Measurements from ENCODE around the gene BPIFA2.
"Not testable (repeated sequence)": the region's sequence is repeated elsewhere in the genome, so short reads cannot be mapped to it uniquely, and the experiment has no call there.

The BPIFA2 gene, protein sequence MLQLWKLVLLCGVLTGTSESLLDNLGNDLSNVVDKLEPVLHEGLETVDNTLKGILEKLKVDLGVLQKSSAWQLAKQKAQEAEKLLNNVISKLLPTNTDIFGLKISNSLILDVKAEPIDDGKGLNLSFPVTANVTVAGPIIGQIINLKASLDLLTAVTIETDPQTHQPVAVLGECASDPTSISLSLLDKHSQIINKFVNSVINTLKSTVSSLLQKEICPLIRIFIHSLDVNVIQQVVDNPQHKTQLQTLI

DNA sequence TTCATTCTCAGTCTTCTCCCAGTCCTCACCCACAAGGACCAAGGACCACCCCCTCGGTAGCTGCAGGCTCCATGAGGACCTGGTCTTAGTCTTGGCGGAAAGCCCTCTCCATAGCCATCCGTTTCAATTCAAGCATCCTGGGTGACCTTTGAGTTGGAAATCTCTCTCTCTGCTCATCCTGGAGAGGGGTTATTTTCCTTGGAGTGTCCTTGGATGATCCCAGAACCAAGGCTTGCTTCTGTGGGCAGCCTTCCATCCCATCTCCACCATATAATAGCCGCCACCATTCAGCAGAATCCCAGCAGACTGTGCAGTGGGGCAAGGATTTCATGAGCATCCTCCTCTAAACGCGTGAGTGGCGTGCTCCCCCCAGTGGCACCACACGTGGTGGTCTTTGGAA, at the start of gene BPIFA2:
TSS of gene BPIFA2 (plus strand) at position 301 of the 400 bp plus-strand sequence. CDS start 987 bp downstream, outside the sequence.
- no peak for DNase-seq (ENCODE audit: low spot score)

DNA sequence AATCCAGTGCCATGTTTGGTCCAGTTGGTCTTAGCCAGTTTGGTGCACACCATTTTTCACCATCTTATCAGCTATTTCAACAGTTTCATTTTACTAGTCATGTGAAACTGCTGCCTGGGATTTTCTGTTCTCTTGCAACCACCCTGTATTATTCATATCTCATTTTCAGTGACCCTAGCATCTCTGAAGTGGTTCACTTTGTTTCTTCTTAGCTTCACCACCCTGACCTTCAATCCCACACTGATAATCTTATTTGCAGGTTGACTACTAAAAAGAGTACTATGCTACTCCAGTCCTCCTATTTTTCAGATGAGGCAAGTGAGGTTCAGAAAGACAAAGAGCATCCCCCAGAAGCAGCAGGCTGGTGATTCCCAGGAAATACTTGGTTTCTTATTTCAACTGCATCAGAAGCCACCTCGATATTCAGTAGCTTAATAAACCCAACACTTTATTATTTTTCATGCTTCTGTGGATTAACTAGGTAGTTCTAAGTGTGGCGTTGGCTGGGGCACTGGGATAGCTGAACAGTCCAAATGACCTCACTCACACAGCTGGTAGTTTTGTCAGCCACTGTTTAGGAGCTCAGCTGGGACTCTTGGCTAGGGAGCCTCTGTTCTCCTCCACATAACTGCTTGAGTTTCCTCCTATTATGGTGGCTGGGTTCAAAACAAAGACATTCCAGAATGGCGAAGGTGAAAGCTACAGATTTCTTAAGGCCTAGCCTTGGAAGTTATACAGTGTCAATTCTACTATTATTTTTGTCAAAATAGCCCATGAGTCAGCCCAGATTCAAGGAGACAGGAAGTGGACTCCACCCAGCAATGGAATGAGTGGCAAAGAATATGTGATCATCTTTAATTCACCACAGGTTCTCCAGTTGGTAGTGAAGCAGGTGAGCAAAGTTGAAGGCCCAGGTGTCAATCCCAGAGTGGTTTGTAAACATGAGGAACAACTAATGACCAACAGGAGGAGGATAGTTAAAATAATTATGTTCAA, 47.9 kb upstream of the BPIFA2 start:
- no peak for DNase-seq (ENCODE audit: low spot score)

DNA sequence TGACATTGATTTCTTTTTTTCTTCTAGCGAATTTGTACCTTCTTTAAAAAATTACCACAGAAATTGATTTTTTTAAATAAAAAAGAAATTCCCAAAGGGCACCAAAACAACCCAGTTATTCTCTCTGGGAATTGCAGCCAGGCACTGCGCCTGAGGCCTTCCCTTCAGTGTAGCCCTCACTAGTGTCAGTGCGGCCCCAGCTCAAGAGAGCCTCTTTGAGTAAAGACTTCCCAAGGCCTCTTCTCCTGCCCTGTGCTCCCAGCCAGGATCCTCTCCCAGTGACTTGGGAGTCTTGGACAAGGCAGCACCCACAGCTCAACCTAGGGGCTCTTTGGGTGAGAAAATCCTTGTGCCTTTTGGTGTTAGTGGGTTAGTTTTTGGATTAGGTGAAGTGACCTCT, 47.0 kb upstream of the BPIFA2 start:
- DNase-seq (ENCODE audit: low spot score), result no peak

DNA sequence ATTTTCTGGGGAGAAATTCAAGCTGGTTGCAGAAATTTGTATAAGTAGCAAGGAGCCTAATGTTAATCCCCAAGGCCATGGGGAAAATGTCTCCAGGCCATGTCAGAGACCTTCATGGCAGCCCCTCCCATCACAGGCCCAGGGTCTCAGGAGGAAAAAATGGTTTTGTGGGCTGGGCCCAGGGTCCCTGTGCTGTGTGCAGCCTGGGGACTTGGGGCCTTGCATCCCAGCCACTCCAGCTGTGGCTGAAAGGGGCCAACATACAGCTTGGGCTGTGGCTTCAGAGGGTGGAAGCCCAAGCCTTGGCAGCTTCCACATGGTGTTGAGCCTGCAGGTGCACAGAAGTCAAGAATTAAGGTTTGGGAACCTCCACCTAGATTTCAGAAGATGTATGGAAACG, 45.7 kb upstream of the BPIFA2 start:
- not testable (repeated sequence) for DNase-seq (ENCODE audit: low spot score)

DNA sequence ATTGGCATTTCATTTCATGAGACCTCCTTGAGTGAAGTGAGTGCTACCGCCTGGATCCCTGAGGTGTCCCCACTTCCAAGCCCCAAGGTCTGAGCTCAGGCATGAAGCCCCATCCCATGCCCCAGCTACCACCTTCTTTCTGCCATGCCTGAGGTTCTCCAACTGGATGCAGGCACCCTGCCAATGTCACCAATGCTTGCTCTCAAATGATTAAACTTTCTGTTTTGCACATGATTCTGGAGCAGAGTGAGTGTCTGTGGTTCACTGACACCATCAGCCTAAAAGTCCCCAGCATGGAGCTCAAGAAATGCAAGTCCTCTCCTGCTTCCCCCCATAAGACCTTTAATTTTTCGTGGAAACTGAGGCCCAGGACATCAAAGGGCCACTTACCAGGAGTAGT, 43.7 kb upstream of the BPIFA2 start:
- no peak for DNase-seq (ENCODE audit: low spot score)

DNA sequence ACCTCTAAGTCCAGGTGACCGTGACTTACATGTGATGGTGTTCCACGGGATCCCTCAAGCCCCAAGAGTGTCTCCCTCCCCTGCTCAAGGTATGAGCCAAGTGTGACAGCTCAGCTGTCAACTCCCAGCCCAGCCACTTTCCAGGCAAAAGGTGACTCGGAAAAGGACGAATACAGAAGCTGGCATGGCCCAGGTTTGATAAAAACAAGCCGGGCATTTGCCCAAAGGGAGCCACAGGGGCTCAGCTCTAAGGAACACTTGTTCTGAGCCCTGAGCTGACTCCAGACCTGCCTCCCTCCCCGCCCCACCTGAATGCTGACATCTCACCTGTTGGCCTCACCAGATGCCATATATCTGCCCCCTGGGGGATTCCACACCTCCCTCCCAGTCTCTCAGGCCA, 43.0 kb upstream of the BPIFA2 start:
- DNase-seq (ENCODE audit: low spot score), result no peak

DNA sequence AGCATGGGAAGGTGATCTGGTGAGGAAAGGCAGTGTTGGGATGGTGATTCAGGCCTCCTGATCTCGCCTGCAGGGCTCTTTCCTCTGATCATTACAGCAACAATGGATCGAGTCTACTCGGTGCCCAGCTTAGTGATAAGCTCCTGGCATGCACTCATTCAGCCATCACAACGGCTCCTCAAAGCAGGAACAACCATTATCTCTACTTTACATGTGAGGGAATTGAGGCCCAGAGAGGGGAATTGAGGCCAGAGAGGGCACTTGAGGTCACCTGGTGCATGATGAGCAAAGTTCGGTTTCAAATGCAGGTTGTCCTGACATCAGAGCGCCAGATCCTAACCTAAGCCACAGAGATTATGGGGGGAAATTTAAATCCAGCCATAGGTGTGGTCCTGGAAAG, 42.0 kb upstream of the BPIFA2 start:
- DNase-seq (ENCODE audit: low spot score), result no peak

DNA sequence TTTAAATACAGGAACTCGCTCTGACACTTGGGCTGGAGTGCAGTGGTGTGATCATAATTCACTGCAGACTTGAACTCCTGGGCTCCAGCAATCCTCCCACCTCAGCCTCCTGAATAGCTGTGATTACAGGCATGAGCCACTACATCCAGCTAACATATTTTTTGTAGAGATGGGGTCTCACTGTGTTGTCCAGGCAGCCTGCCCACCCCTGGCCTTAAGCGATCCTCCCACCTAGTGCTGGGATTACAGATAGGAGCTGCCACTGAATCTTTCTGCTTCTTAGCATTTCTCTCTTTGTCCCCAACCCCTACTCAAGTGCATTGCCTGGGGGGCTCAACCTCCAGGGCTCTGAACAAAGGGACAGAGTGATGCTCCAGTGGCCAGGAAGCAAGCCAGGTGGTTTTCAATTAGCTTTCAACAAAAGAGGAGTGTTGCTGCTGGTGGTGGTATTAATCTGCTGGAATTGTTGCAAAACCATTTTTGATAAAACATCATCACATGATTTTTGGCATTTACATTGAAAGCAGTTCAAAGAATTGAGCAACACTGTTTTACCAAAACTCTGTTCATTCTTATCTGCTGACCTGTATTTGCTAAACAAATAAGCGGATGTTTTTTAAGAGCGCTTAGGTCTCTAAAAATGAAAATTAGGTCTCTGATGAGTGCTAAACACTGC, 40.4 kb upstream of the BPIFA2 start:
- DNase-seq (ENCODE audit: low spot score), result no peak

DNA sequence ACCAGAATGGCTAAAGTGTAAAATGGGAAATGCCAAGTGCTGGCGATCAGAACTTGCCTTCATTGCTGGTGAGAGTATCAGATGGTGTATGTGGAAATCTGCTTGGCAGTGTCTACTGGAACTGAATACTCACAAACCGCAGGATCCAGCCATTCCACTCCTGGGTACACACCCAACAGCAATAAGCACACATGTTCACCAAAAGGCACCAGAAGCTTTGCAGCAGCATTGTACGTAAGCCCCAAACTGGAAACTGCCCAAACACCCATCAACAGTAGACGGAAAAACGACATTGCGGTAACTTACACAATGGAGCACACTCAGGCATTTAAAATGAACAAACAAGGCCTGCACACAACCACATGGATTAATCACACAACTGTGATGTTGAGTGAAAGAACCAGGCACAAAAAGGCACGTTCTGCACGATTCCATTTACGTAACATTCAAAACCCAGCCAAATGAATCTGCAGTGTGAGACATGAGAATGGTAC, 37.3 kb upstream of the BPIFA2 start:
- no peak for DNase-seq (ENCODE audit: low spot score)

DNA sequence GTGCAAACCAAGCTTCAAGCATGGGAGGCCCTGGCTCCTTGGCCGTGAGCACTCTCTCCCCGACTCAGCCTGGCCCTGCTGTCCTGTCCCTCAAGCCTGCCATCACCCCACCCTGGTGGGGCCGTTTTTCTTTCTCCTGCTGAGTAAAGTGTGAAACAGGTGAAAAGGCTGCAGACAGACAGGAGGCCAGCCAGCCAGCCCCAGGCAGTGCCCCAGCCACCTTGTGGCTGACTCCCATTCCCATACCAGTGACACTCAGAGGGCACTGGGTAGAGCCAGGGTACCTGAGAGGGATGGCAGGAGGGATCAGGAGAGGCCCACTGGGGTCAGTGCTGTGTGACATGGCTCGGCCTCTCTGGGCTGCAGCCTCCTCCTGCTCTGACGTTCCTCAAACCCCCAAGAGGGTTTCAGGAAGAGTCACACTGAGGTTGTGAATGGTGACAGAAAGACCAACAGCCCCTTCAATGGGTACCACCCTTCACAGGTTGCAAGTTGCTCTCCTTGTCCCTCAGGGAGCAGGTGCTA, 35.9 kb upstream of the BPIFA2 start:
- DNase-seq (ENCODE audit: low spot score), result no peak

DNA sequence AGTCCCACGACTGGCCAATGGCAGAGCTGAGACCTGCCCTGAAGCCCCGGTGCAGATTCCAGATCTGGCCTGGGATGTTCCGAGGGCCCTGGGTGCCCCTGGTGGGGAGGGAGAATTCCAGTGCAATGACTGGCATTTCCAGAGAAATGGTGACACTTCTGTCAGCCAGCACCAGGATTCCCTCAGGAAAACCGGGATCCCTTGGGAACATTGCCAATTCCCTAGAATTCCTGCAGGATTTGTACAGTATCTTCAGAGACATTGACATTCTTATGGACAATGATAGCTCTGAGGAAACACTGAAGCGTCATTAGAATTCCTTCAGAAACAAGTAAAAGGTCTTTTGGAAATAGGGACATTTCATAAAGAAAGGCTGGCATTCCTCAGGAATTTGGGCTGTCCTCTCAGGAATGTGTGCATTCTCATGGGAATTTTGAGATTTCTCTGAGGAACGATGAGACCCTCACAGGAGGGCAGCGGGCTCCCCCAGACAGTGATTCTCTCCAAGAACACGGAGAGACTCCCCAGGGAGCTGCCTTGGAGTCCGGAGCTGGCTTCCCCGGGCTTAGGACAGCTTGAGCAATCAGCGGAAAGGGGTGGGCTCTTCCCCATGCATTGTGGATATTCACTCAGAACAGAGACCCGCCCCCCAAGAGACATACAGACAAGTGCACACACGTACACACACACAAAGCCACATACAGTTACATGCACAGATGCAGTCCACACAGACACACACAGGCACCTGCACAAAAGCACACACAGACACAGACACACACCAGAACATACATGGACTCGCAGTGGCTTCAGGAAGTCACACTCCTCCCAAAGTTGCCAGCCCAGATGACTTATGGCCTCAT, 35.2 kb upstream of the BPIFA2 start:
- no peak for DNase-seq (ENCODE audit: low spot score)

DNA sequence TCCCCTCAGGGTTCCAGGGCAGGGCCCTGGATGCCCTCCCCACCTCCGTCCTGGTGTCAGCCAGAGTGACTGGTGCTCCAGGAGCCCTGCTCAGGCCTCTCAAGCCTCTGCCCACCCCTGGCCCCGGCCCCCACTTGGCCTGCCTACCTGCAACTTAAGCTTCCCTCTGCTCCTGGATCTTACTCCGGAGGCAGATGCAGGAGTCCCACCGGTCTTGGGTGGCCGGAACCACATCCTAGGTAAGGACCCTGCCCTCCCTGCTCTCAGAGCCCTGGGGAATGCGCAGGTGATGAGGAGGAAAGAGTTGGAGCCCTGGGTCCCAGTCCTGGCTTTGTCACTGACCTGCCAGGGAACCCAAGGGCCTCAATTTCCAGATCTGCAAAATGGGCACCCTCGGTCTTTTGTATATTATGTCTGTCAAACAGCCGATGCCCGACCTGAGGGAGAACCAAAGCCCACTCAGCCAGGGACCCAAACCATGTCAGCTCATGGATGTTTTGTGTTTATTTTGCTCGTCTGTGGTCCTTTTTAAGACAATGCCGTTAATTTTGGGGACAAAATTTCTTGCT, 34.5 kb upstream of the BPIFA2 start:
- no peak for DNase-seq (ENCODE audit: low spot score)

DNA sequence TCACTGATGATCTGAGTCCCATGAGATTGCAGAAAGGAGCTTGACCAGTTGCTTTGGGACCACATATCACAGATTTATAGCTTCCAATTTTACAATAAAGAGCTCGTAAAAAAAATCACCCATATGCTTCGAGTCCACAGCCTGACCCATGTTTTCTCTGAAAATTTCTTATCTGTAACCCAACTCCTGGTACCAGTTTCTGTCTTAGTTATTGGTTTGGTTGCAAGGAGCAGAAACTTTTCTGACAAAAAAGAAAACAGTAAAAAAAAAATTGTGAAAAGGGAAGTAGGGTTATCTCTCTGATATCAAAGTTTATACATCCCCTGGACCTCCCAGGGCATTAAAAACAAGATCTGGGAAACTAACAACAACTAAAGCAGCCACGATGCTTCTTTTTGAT, 30.8 kb upstream of the BPIFA2 start:
- DNase-seq (ENCODE audit: low spot score), result no peak

DNA sequence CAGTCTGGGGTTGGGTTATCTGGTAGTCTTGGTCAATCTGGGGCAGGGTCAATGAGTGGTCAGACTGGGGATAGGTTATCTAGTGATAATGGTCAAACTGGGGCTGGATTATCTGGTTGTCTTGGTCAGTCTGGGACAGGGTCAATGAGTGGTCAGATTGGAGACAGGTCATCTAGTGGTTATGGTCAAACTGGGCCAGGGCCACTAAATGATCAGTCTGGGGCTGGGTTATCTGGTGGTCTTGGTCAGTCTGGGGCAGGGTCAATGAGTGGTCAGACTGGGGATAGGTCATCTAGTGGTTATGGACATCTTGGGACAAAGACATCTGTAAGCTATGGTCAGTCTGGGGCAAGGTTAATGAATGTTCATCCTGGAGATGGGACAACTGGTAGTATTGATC, 28.5 kb upstream of the BPIFA2 start:
- DNase-seq (ENCODE audit: low spot score), result no peak

DNA sequence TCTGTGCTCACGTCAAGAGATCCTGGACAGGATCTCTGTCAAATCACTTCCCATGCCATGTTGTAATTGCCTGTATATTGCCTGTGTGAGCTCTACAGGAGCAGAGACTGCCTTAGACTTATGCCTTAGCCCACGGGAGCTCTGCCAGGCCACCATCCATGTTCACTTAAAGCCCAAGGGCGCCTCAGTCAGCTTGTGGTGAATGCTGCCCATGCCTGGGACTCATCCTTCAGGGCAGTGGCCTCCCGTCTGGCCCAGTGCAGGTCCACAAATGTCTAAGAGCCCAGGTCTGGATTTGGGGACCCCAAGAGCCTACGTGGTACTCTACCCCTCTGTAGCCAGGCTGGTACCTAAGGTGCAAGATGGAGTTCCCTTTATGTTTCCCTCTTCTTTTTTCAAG, 22.4 kb upstream of the BPIFA2 start:
- DNase-seq (ENCODE audit: low spot score), result no peak

DNA sequence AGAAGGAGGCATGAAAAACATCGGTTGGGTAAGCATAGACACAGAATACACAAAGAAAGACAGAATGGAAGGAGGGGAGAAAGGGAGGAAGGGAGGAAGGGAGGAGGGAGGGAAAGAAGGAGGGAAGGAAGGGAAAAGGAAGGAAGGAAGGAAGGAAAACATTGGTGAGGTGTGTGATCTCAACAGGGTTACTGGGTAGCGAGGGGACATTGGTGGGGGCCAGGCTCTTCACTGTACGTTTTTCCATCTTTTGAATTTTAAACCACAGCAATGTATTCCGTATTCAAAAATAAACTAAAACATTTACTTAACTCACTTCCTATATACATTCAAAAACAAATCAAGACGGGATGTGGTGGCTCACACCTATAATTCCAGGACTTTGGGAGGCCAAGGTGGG, 20.7 kb upstream of the BPIFA2 start:
- DNase-seq (ENCODE audit: low spot score), result no peak

DNA sequence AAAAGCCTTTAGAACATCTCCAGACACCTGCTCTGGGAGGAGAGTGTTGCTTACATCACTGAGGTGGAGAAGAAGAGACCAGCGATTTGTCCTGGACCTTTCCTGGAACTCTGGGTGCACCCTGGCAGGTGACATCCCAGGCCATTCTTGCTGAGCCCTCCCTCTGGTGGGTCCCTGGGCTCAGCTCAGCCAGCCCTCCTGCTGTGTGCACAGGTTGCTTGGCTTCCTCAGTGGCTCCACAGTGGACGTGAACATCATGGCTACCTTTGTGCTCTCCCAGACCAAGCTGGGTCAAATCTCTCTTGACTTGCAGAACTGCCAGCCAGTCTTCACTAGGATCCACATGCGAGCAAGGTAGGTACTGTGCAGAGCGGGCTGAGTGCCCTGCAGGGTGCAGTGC, 19.9 kb upstream of the BPIFA2 start:
- DNase-seq (ENCODE audit: low spot score), result no peak

DNA sequence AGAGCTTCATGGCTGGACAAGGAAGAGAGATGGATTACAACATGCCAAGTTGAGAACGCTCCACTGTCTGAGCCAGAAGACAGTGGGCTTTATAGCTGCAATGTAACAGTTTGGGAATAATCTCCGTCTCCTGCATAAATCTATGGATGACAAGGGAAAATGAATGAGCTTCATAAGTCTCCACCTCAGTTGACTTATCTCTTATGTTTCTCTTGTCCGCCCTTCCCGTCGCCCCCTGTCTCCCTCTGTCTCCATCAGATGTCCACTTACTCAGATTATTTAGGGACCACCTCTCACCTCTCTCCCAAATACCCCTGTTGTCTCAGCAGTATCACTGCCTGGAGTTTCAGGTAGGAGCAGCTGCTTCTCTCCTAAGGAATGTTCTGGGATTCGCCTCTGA, 13.7 kb upstream of the BPIFA2 start:
- no peak for DNase-seq (ENCODE audit: low spot score)

DNA sequence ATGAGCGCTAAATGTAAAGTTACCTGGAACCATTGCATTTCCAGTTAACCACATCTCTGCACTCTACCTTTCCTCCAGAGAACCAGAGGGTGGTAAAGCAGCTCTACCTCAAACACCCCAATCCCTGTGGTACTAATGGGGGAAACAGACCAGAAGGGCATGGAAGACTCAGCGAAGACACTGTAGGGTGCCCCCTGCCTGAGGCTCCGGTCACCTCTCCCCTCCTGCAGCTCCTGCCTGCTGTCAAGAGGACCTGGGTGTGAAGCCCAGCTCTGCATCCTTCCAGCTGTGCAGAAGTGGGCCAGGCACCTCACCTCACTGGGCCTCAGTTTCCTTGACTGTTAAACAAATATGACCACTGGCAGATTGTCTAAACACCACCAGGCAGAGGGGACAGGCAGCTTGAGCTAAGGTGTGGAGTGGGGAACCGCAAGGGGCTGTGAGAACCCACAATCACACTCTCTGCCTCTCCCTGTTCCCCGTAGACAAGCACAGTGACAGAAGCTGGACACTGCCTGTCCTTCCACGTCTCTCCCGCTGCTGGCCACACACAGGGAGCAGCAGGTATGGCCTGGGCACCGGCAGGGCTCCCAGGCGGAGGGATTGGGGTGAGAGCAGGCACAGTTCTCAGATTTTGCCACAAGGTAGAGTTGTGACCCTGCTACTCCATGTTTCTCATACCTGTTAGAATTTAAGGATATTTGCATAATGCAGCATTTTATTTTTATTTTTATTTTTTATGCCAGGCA, 9.1 kb upstream of the BPIFA2 start:
- no peak for DNase-seq (ENCODE audit: low spot score)

DNA sequence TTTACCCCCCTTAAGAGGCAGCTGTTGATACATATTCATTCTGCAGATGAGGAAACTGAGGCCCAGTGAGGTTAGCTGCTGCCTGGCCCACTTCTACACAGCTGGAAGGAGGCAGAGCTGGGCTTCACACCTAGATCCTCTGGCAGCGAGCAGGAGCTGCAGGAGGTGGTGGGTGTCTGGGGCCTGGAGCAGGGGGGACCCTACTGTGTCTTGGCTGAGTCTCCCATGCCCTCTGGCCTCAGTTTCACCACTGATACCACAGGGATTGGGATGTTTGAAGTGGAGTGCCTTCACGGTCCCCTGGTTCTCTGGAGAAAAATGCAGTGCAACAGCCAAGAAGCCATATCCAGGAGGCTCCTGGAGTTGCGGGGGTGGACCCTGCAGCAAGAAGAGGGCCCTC, 8.2 kb upstream of the BPIFA2 start:
- DNase-seq (ENCODE audit: low spot score), result no peak

Measured in ecto neural progenitor cell (in vitro differentiated cells).